Measurements from ENCODE around the gene EPB41L3.
"Not testable (repeated sequence)": the region's sequence is repeated elsewhere in the genome, so short reads cannot be mapped to it uniquely, and the experiment has no call there.

EPB41L3 gene

GRCh38 chr18:5513947-5514346 is 29.9 kb downstream of the EPB41L3 start:
- TF ChIP-seq CTCF (IDR thresholded peaks at IDR 0.05; ENCODE audit: insufficient read depth, low read length, poor library complexity, severe bottlenecking): no peak
- Histone ChIP-seq H3K27me3 (replicated peaks; ENCODE audit: control insufficient read depth, insufficient read depth, low read length) (no peaks in the 10 kb centered on the region; the same call in none of the 2 replicates), H3K36me3 (ENCODE audit: control insufficient read depth, insufficient read depth, low read length) (no peaks in the 10 kb centered on the region), H3K4me3 (replicated peaks; ENCODE audit: low read depth, low read length) (no peak overlapping the region)
- DNase-seq (ENCODE audit: extremely low read depth, insufficient read length): no peak

GRCh38 chr18:5512176-5512575 is 31.6 kb downstream of the EPB41L3 start:
- no peak for DNase-seq (ENCODE audit: extremely low read depth, insufficient read length)
- H3K4me3 ChIP-seq (replicated peaks; ENCODE audit: low read depth, low read length): no peak overlapping the region
- no peaks in the 10 kb centered on the region; the same call in 1 of the 2 replicates for H3K27me3 ChIP-seq (replicated peaks; ENCODE audit: control insufficient read depth, insufficient read depth, low read length)
- no peaks in the 10 kb centered on the region for H3K36me3 ChIP-seq (ENCODE audit: control insufficient read depth, insufficient read depth, low read length)
- TF ChIP-seq CTCF (IDR thresholded peaks at IDR 0.05; ENCODE audit: insufficient read depth, low read length, poor library complexity, severe bottlenecking): no peak

GRCh38 chr18:5511541-5511940 is 32.3 kb downstream of the EPB41L3 start:
- not testable (repeated sequence) for DNase-seq (ENCODE audit: extremely low read depth, insufficient read length); H3K27me3 ChIP-seq (replicated peaks; ENCODE audit: control insufficient read depth, insufficient read depth, low read length); H3K4me3 ChIP-seq (replicated peaks; ENCODE audit: low read depth, low read length); H3K36me3 ChIP-seq (ENCODE audit: control insufficient read depth, insufficient read depth, low read length)

GRCh38 chr18:5510135-5510846 is 33.5 kb downstream of the EPB41L3 start:
- no peak for DNase-seq (ENCODE audit: extremely low read depth, insufficient read length)
- no peak overlapping the region for H3K4me3 ChIP-seq (replicated peaks; ENCODE audit: low read depth, low read length)
- TF ChIP-seq CTCF (IDR thresholded peaks at IDR 0.05; ENCODE audit: insufficient read depth, low read length, poor library complexity, severe bottlenecking): no peak
- H3K27me3 ChIP-seq (replicated peaks; ENCODE audit: control insufficient read depth, insufficient read depth, low read length): no peaks in the 10 kb centered on the region; the same call in 1 of the 2 replicates
- H3K36me3 ChIP-seq (ENCODE audit: control insufficient read depth, insufficient read depth, low read length): no peaks in the 10 kb centered on the region

GRCh38 chr18:5508821-5509220 is 35.0 kb downstream of the EPB41L3 start:
- no peaks in the 10 kb centered on the region; the same call in 1 of the 2 replicates for H3K27me3 ChIP-seq (replicated peaks; ENCODE audit: control insufficient read depth, insufficient read depth, low read length)
- TF ChIP-seq CTCF (IDR thresholded peaks at IDR 0.05; ENCODE audit: insufficient read depth, low read length, poor library complexity, severe bottlenecking): no peak
- no peak for DNase-seq (ENCODE audit: extremely low read depth, insufficient read length)
- no peak overlapping the region for H3K4me3 ChIP-seq (replicated peaks; ENCODE audit: low read depth, low read length)
- H3K36me3 ChIP-seq (ENCODE audit: control insufficient read depth, insufficient read depth, low read length): no peaks in the 10 kb centered on the region

GRCh38 chr18:5507756-5508155 is 36.0 kb downstream of the EPB41L3 start:
- DNase-seq (ENCODE audit: extremely low read depth, insufficient read length): no peak
- Histone ChIP-seq H3K4me3 (replicated peaks; ENCODE audit: low read depth, low read length) (no peak overlapping the region), H3K36me3 (ENCODE audit: control insufficient read depth, insufficient read depth, low read length) (no peaks in the 10 kb centered on the region), H3K27me3 (replicated peaks; ENCODE audit: control insufficient read depth, insufficient read depth, low read length) (no peaks in the 10 kb centered on the region; the same call in 1 of the 2 replicates)
- TF ChIP-seq CTCF (IDR thresholded peaks at IDR 0.05; ENCODE audit: insufficient read depth, low read length, poor library complexity, severe bottlenecking): no peak

Data from GM06990 (cell line).